Peyer's patch (tissue), 4 donors: ENCODE measurements around the gene TCAIM.

Experiments
- CTCF ChIP-seq, 6 experiments: fragments of 450-650 bp in 4 of 6; fragments of 200-600 bp in 2 of 6; sonication (generic) in 1 of 6; IDR thresholded peaks; one replicate each; pipeline ENCODE4 v1.5.1; 2017 to 2019; ENCODE audit warnings: antibody characterized with exemption in 6 of 6, mild to moderate bottlenecking in 3 of 6, moderate library complexity in 1 of 6
- POLR2A ChIP-seq, 2 donors: fragments of 450-650 bp; IDR thresholded peaks; one replicate each; pipeline ENCODE4 v1.5.1; 2017; ENCODE audit warnings: antibody characterized with exemption in 2 of 2, mild to moderate bottlenecking in 2 of 2, moderate library complexity in 2 of 2

- no peak for TF ChIP-seq POLR2A (IDR thresholded peaks at IDR 0.05)
- no peak for TF ChIP-seq CTCF (IDR thresholded peaks at IDR 0.05)
Observed at GRCh38 chr3:44297255-44297654, 41.3 kb upstream of the TCAIM start.
